Natural killer cell (primary cell): ENCODE measurements around the gene IL17D. TPM values are rescaled to one million over a fixed set of nuclear protein-coding genes. Genes with fewer than 3 reads are reported as not detected.

Experiments
- ATAC-seq, 3 donors: fragments of 150-1000 bp in 2 of 3; fragments of 200-7000 bp in 1 of 3; cut with Tn5 transposase; 1 replicate in 1 of 3; 2 replicates in 2 of 3; pipeline ENCODE4 v1.10.0; 2021; ENCODE audit warnings: mild to moderate bottlenecking in 2 of 3, moderate library complexity in 2 of 3
- DNase-seq, 2 donors: peaks; one replicate each; pipeline versions ENCODE4 v3.0.0 to v3.0.0-alpha.2; 2013 to 2021; ENCODE audit warnings: mixed read lengths in 1 of 2
- H3K27ac ChIP-seq: one replicate; pipeline ENCODE4 v1.5.1; 2013; ENCODE audit warnings: mild to moderate bottlenecking, low read length
- H3K27me3 ChIP-seq: one replicate; pipeline ENCODE4 v1.6.1; 2013; ENCODE audit warnings: low read length; ENCODE audit not compliant: control insufficient read depth, insufficient read depth
- H3K36me3 ChIP-seq: one replicate; pipeline ENCODE4 v1.6.1; 2013; ENCODE audit warnings: low read length; ENCODE audit not compliant: control insufficient read depth, insufficient read depth
- H3K4me1 ChIP-seq: one replicate; pipeline ENCODE4 v1.6.1; 2013; ENCODE audit warnings: low read length; ENCODE audit not compliant: control insufficient read depth, insufficient read depth
- H3K4me3 ChIP-seq: one replicate; pipeline ENCODE4 v1.5.1; 2013; ENCODE audit warnings: low read length
- H3K9me3 ChIP-seq: one replicate; pipeline ENCODE4 v1.6.1; 2013; ENCODE audit warnings: low read length; ENCODE audit not compliant: control insufficient read depth, insufficient read depth
- H3K27ac Mint-ChIP-seq, 2 donors: one replicate each; pipeline ENCODE4 v1.8.0; 2022; ENCODE audit warnings: mild to moderate bottlenecking in 2 of 2, mixed read lengths in 2 of 2, moderate library complexity in 1 of 2
- H3K27me3 Mint-ChIP-seq, 2 donors: one replicate each; pipeline ENCODE4 v1.8.0; 2022; ENCODE audit warnings: low read depth in 2 of 2, mixed read lengths in 2 of 2
- H3K36me3 Mint-ChIP-seq: one replicate; pipeline ENCODE4 v1.8.0; 2022; ENCODE audit warnings: mixed read lengths
- H3K4me1 Mint-ChIP-seq, 2 donors: one replicate each; pipeline ENCODE4 v1.8.0; 2022; ENCODE audit warnings: mixed read lengths in 2 of 2
- H3K4me3 Mint-ChIP-seq: one replicate; pipeline ENCODE4 v1.8.0; 2022; ENCODE audit warnings: mild to moderate bottlenecking, moderate library complexity, mixed read lengths
- H3K9me3 Mint-ChIP-seq, 2 donors: one replicate each; pipeline ENCODE4 v1.8.0; 2022; ENCODE audit warnings: mixed read lengths in 2 of 2
- CTCF ChIP-seq: fragments of 200-600 bp; IDR thresholded peaks from one replicate; pipeline ENCODE4 v1.8.0; 2022; ENCODE audit warnings: antibody characterized with exemption
- WGBS: methylation state at CpG from one replicate; pipeline ENCODE4 v1.1.7; 2013; ENCODE audit warnings: missing lambda C conversion rate; ENCODE audit not compliant: insufficient coverage; 5-methylcytosine and 5-hydroxymethylcytosine counted together
- intact Hi-C: fragments of 100-400 bp; cut with micrococcal nuclease; formaldehyde crosslinking; loops from one replicate; pipeline ENCODE4 v1.14.2; 2022
- total RNA-seq, 4 donors: library from RNA; stranded (reverse); fragments of 120-200 nt in 1 of 4; gene quantifications; one replicate each; pipeline versions ENCODE4 v1.2.3 to v1.2.4, GENCODE V29; 2013 to 2022

The IL17D gene
- total RNA-seq, 3 donors from 2014 or later (not counting 1 experiment from before 2014, with no cell fraction given), result 0.14 to 0.33 (median 0.25) TPM

DNA sequence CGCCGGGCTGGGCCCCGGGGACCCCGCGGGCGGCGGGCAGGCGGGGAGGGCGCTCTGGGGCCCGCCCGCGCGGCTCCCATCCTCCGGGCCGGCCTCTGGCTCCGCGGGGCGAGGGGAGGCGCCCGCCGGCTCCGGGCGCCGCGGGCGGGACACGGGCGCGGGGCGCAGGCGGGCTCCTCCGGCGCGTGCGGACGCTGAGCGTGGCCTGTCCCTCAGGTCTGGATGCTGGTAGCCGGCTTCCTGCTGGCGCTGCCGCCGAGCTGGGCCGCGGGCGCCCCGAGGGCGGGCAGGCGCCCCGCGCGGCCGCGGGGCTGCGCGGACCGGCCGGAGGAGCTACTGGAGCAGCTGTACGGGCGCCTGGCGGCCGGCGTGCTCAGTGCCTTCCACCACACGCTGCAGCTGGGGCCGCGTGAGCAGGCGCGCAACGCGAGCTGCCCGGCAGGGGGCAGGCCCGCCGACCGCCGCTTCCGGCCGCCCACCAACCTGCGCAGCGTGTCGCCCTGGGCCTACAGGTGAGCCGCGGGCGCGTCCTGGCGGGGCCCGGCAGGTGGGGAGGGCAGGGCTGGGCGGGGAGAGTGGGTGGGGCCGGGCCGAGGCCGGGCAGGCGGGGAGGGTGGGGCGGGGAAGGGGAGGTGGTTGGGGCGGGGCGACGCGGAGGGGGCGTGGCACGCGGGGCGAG lies 420 bp downstream of the IL17D start:
- Mint-ChIP-seq H3K4me1 (peaks cover 11 to 17% of the 10 kb centered on the region in 2 donors), H3K9me3 (no peaks in the 10 kb centered on the region), H3K36me3 (no peaks in the 10 kb centered on the region), H3K27ac (peak overlapping the region in 1 of 2 donors; percentile 75), H3K4me3 (peak overlapping the region; percentile 74), H3K27me3 (peaks cover 18 to 25% of the 10 kb centered on the region in 2 donors)
- Histone ChIP-seq H3K27ac (no peak overlapping the region), H3K27me3 (peaks cover 3% of the 10 kb centered on the region), H3K36me3 (no peaks in the 10 kb centered on the region), H3K4me3 (no peak overlapping the region), H3K4me1 (peaks cover 14% of the 10 kb centered on the region), H3K9me3 (no peaks in the 10 kb centered on the region)
- WGBS, result under 1% methylated on average over 78 of the region's 98 CpGs
- DNase-seq (peak; percentile 71 to 87), ATAC-seq (peak; percentile 89 to 92 (median 92))
- peak; percentile 31 for TF ChIP-seq CTCF
- intact Hi-C loops, result loop anchor here (2.0 to 10.0 kb wide), 2 partner anchors 35 to 179 kb away; partner anchors contain the start of gene CRYL1

- Histone ChIP-seq H3K36me3 (no peaks in the 10 kb centered on the region), H3K27ac (no peak overlapping the region), H3K4me3 (no peak overlapping the region), H3K27me3 (peaks cover 3% of the 10 kb centered on the region), H3K4me1 (peaks cover 14% of the 10 kb centered on the region), H3K9me3 (no peaks in the 10 kb centered on the region)
- DNase-seq (no peak), ATAC-seq (no peak)
- intact Hi-C loops, result loop anchor here (10.0 kb wide), 1 partner anchor 180 kb away; the partner anchor contains the start of gene CRYL1
- TF ChIP-seq CTCF, result no peak
- Mint-ChIP-seq H3K9me3 (no peaks in the 10 kb centered on the region), H3K27ac (peak overlapping the region in 1 of 2 donors; percentile 75), H3K36me3 (no peaks in the 10 kb centered on the region), H3K4me3 (peak overlapping the region; percentile 74), H3K4me1 (peaks cover 11 to 17% of the 10 kb centered on the region in 2 donors), H3K27me3 (peaks cover 15 to 21% of the 10 kb centered on the region in 2 donors)
- WGBS, result 57% methylated on average over 12 of the region's 20 CpGs
These were observed 1.1 kb downstream of the IL17D start for GRCh38 chr13:20704459-20705069.

DNA sequence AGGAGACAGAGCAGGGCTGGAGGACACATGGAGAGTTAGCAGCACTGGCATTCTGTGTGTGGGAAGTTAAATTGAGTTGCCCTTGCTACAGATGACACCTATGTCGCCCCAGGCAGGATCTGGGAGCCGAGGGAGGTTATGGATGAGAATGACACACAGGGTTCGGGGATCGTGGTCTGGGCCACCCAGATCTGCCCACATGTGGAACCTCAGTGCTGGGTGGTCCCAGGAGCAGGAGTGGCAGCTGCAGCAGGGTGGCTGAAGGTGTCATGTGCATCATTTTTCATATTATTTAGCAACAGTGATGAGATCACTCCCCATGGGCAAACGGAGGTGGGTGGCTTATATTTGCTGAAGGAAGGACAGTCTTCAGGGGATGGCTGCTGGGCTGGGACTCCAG lies 3.2 kb downstream of the IL17D start:
- Histone ChIP-seq H3K36me3 (no peaks in the 10 kb centered on the region), H3K4me1 (peaks cover 14% of the 10 kb centered on the region), H3K27ac (no peak overlapping the region), H3K27me3 (no peaks in the 10 kb centered on the region), H3K9me3 (no peaks in the 10 kb centered on the region), H3K4me3 (no peak overlapping the region)
- Mint-ChIP-seq H3K27ac (no peak overlapping the region), H3K4me3 (no peak overlapping the region), H3K9me3 (no peaks in the 10 kb centered on the region), H3K27me3 (peaks cover 0 to 11% of the 10 kb centered on the region in 2 donors), H3K36me3 (no peaks in the 10 kb centered on the region), H3K4me1 (peaks cover 11 to 17% of the 10 kb centered on the region in 2 donors)
- intact Hi-C loops, result loop anchor here (10.0 kb wide), 1 partner anchor 182 kb away; the partner anchor contains the start of gene CRYL1
- ATAC-seq, result no peak
- WGBS, result 95% methylated on average over 5 of the region's 5 CpGs
- DNase-seq, result no peak
- TF ChIP-seq CTCF, result no peak
